Cardiac muscle cell (in vitro differentiated cells and primary cell): ENCODE data around the gene NAA50. TPM values are rescaled to one million over a fixed set of nuclear protein-coding genes. Genes with fewer than 3 reads are reported as not detected.

Source experiments
- DNase-seq, 2 donors: peaks; one replicate each; pipeline versions ENCODE4 v3.0.0 to v3.0.0-alpha.2; 2010 to 2017; ENCODE audit warnings: low read depth in 1 of 2, low spot score in 1 of 2
- H3K27ac ChIP-seq: fragments of 200-600 bp; sonication (generic); 2 replicates; pipeline ENCODE4 v1.5.1; 2016
- H3K27me3 ChIP-seq: fragments of 200-600 bp; sonication (generic); 2 replicates; pipeline ENCODE4 v1.6.0; 2016; ENCODE audit warnings: control low read depth
- H3K36me3 ChIP-seq: fragments of 200-600 bp; sonication (generic); 2 replicates; pipeline ENCODE4 v1.5.1; 2016; ENCODE audit warnings: control low read depth
- H3K4me1 ChIP-seq: fragments of 200-600 bp; sonication (generic); 2 replicates; pipeline ENCODE4 v1.8.1; 2017; ENCODE audit warnings: low read depth, mild to moderate bottlenecking, mixed run types
- H3K4me3 ChIP-seq: fragments of 200-600 bp; sonication (generic); 2 replicates; pipeline ENCODE4 v1.5.1; 2016; ENCODE audit warnings: mild to moderate bottlenecking
- H3K9me3 ChIP-seq: fragments of 200-600 bp; sonication (generic); 2 replicates; pipeline ENCODE4 v1.5.1; 2017; ENCODE audit warnings: low read depth, mild to moderate bottlenecking, control low read depth
- polyA plus RNA-seq: library from polyadenylated mRNA; unstranded; fragments of >200 nt; fragmentation: Nextera tagmentation; extraction: Ambion mirVana; gene quantifications from 2 replicates; pipeline ENCODE4 v1.2.1, GENCODE V29; 2016
- total RNA-seq: library from RNA; depleted of rRNA; stranded (reverse); fragments of >200 nt; gene quantifications from 2 replicates; pipeline ENCODE4 v1.2.3, GENCODE V29; 2016
- TF ChIP-seq, protein P1 (sequence below): IDR thresholded peaks from 2 replicates; pipeline ENCODE4 v1.5.1; 2012; ENCODE audit warnings: low read depth, mild to moderate bottlenecking, low read length

The NAA50 gene
- total and polyA plus RNA-seq, 2 experiments from 2014 or later = 66.5 to 127 TPM

DNA sequence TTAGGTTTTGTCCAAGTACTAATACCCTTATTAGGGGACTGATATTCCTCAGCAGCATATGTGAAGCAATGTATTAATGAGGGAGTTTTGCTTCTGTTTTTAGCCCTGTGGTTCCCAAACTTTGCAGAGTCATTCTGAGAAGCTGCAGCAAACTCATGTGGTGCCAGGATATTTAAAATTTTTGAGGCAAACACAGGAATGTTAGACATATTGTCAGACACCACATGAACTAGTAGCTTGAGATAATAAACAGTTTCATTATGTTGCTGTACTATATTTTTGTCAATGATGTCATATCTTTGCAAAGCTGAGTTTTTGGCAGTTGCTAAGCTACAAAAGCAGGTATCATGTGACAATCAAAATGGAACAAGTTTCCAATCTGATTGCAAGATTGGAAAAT lies 37.4 kb upstream of the NAA50 start:
- H3K27me3 ChIP-seq = no peaks in the 10 kb centered on the region
- DNase-seq = peak in 1 of 2 donors; percentile 97
- H3K9me3 ChIP-seq = no peaks in the 10 kb centered on the region
- peaks cover 35% of the 10 kb centered on the region for H3K36me3 ChIP-seq
- TF ChIP-seq, protein P1, sequence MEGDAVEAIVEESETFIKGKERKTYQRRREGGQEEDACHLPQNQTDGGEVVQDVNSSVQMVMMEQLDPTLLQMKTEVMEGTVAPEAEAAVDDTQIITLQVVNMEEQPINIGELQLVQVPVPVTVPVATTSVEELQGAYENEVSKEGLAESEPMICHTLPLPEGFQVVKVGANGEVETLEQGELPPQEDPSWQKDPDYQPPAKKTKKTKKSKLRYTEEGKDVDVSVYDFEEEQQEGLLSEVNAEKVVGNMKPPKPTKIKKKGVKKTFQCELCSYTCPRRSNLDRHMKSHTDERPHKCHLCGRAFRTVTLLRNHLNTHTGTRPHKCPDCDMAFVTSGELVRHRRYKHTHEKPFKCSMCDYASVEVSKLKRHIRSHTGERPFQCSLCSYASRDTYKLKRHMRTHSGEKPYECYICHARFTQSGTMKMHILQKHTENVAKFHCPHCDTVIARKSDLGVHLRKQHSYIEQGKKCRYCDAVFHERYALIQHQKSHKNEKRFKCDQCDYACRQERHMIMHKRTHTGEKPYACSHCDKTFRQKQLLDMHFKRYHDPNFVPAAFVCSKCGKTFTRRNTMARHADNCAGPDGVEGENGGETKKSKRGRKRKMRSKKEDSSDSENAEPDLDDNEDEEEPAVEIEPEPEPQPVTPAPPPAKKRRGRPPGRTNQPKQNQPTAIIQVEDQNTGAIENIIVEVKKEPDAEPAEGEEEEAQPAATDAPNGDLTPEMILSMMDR = no peak
- no peak overlapping the region for H3K4me3 ChIP-seq
- no peak overlapping the region for H3K27ac ChIP-seq
- H3K4me1 ChIP-seq = no peaks in the 10 kb centered on the region

DNA sequence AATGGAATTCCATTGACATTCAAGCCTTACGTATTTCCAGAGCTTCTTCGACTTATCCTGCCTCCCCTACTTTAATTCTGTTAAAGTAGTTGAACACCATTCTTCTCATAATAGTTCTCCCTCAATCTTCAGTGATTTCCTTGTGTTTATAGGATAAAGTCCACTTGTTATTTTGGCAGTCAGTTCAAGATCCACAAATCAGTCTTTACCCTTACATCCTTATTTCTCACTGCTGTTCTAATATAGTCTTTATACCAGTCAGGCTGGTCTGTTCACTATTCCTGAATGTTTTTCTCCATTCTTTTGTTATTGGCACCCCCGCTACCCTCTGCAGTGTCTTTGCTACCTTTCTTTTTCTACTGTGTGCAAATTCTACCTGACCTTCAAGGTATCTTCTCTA lies 30.5 kb upstream of the NAA50 start:
- TF ChIP-seq, protein P1 = no peak
- DNase-seq = no peak
- Histone ChIP-seq H3K27ac (no peak overlapping the region), H3K36me3 (peaks cover 9% of the 10 kb centered on the region), H3K9me3 (no peaks in the 10 kb centered on the region), H3K4me3 (no peak overlapping the region), H3K4me1 (no peaks in the 10 kb centered on the region), H3K27me3 (no peaks in the 10 kb centered on the region)

DNA sequence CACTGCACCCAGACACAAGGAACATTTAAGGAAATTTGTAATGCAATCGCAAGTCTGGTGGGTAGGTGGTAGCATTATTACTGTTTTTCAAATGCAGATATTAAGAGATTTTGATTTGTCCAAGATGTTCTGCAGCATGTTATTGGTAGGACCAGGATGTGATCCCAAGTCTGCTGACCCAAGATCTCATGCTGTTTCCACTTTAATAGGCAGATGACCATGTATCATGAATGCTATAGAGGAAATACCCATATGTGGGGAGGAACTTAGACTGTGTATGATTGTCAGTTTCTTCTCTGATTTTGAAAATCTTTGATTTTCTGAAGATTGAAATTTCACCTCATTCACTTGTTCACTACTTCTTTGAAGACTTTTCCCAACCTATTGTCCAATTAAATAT lies 29.5 kb upstream of the NAA50 start:
- H3K4me1 ChIP-seq = no peaks in the 10 kb centered on the region
- no peak for DNase-seq
- no peaks in the 10 kb centered on the region for H3K27me3 ChIP-seq
- no peak overlapping the region for H3K4me3 ChIP-seq
- TF ChIP-seq, protein P1 = no peak
- H3K27ac ChIP-seq = no peak overlapping the region
- H3K36me3 ChIP-seq = peaks cover 3% of the 10 kb centered on the region
- H3K9me3 ChIP-seq = no peaks in the 10 kb centered on the region

DNA sequence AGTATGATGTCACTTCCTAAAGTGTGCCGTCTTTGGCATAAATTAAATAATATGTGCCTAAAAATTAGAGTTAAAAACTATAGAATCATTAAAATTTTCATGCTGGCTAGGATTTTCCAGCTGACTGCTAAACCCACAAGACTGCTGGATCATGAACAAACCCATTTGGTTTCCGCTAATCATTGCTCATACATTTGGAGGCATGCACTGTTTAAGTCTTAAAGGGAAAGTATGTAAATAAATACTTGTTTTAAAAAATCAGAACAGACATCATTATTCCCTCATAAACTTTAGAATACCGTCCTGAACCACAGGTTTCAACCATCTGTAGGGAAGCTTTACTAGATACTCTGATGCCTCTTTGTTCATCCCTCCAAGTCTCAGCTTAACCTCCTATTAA lies 27.3 kb upstream of the NAA50 start:
- DNase-seq = peak in 1 of 2 donors; percentile 41

DNA sequence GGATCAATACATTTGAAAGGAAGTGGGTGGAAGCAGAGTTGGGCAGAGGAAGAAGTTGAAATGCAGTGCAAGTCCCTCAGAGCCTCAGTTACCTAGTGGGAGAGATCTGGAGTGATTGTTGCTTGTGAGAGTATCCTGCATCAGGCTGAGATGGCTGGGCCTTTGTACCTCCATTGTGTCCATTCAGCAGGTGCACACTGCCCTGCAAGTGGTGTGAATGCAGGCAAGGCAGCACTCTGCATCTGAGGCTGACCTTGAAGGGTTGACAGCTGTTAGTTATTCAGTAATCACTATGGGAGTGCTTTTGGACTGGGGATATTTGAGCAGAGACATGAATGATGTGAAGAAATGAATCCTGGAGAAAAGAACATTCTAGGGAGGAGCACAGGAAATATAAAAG lies 25.9 kb upstream of the NAA50 start:
- Histone ChIP-seq H3K27ac (no peak overlapping the region), H3K27me3 (no peaks in the 10 kb centered on the region), H3K36me3 (peaks cover 3% of the 10 kb centered on the region), H3K4me3 (no peak overlapping the region), H3K9me3 (no peaks in the 10 kb centered on the region), H3K4me1 (no peaks in the 10 kb centered on the region)
- TF ChIP-seq, protein P1 = no peak
- DNase-seq = no peak

More for the DNA sequence above, 27.3 kb upstream of the NAA50 start:
- H3K27ac ChIP-seq = no peak overlapping the region
- TF ChIP-seq, protein P1 = no peak
- H3K4me1 ChIP-seq = no peaks in the 10 kb centered on the region
- no peaks in the 10 kb centered on the region for H3K27me3 ChIP-seq
- H3K9me3 ChIP-seq = no peaks in the 10 kb centered on the region
- H3K4me3 ChIP-seq = no peak overlapping the region
- H3K36me3 ChIP-seq = no peaks in the 10 kb centered on the region

DNA sequence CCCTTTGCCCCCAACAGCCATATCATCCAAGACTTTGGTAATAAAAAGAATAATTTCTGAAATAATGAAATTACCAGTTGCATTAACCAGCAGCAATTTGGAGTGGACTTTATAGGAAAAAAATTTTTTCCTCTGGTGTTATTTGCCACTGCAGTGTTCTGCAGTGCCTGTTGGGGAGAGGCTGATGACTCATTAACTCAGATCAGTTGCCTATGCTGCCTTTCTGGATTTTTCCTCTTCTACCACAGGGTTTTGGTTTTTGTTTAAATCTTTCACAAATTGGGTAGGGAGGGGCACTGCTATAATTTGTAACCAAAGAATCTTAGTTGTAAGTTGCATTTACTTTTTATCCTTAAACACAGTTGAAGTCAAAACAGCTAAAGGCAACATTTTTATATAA lies 23.5 kb upstream of the NAA50 start:
- H3K4me3 ChIP-seq = no peak overlapping the region
- TF ChIP-seq, protein P1 = no peak
- H3K27ac ChIP-seq = no peak overlapping the region
- H3K9me3 ChIP-seq = no peaks in the 10 kb centered on the region
- H3K36me3 ChIP-seq = peaks cover 3% of the 10 kb centered on the region
- H3K4me1 ChIP-seq = no peaks in the 10 kb centered on the region
- H3K27me3 ChIP-seq = no peaks in the 10 kb centered on the region
- peak in 1 of 2 donors; percentile 53 for DNase-seq
